GM23338 (cell line): ENCODE data around the gene PFDN4. TPM values are rescaled to one million over a fixed set of nuclear protein-coding genes. Genes with fewer than 3 reads are reported as not detected.

Experiments
- ATAC-seq: fragments of 200-7000 bp; cut with Tn5 transposase; 3 replicates; pipeline ENCODE4 v1.9.1; 2020
- DNase-seq: peaks from one replicate; pipeline ENCODE4 v3.0.0-alpha.2; 2015; ENCODE audit warnings: low spot score
- H2AFZ ChIP-seq: fragments of 200-600 bp; sonication (generic); 2 replicates; pipeline ENCODE4 v1.8.0; 2016; ENCODE audit warnings: antibody characterized with exemption, mild to moderate bottlenecking, moderate library complexity
- H3F3A ChIP-seq: fragments of 200-600 bp; sonication (generic); replicated peaks from 2 replicates; pipeline ENCODE4 v1.8.0; 2017; ENCODE audit warnings: antibody characterized with exemption, mixed run types, low read depth
- H3K27ac ChIP-seq: fragments of 200-600 bp; sonication (generic); 2 replicates; pipeline ENCODE4 v1.6.1; 2016; ENCODE audit warnings: low read depth
- H3K27me3 ChIP-seq: fragments of 200-600 bp; sonication (generic); 2 replicates; pipeline ENCODE4 v1.8.0; 2016; ENCODE audit warnings: mild to moderate bottlenecking, mixed run types, moderate library complexity; ENCODE audit not compliant: insufficient read depth
- H3K36me3 ChIP-seq: fragments of 200-600 bp; sonication (generic); 2 replicates; pipeline ENCODE4 v1.8.0; 2016; ENCODE audit warnings: mild to moderate bottlenecking; ENCODE audit not compliant: insufficient read depth
- H3K4me1 ChIP-seq: fragments of 200-600 bp; sonication (generic); 2 replicates; pipeline ENCODE4 v1.8.0; 2016; ENCODE audit warnings: mild to moderate bottlenecking, moderate library complexity; ENCODE audit not compliant: insufficient read depth
- H3K4me2 ChIP-seq: fragments of 200-600 bp; sonication (generic); 2 replicates; pipeline ENCODE4 v1.7.1; 2017; ENCODE audit warnings: mixed run types
- H3K4me3 ChIP-seq: fragments of 200-600 bp; sonication (generic); 2 replicates; pipeline ENCODE4 v1.6.1; 2016; ENCODE audit warnings: mixed run types
- H3K79me2 ChIP-seq: fragments of 200-600 bp; sonication (generic); replicated peaks from 2 replicates; pipeline ENCODE4 v1.8.0; 2017; ENCODE audit warnings: mild to moderate bottlenecking; ENCODE audit not compliant: insufficient read depth
- H3K9me2 ChIP-seq: fragments of 200-600 bp; sonication (generic); 2 replicates; pipeline ENCODE4 v1.8.0; 2017; ENCODE audit not compliant: insufficient read depth
- H4K20me1 ChIP-seq: fragments of 200-600 bp; sonication (generic); replicated peaks from 2 replicates; pipeline ENCODE4 v1.8.0; 2017; ENCODE audit warnings: mild to moderate bottlenecking; ENCODE audit not compliant: insufficient read depth
- H3K27ac Mint-ChIP-seq: 2 replicates; pipeline ENCODE4 v1.8.0; 2020; ENCODE audit warnings: inconsistent platforms, mild to moderate bottlenecking, moderate library complexity, mixed read lengths
- H3K27me3 Mint-ChIP-seq: 3 replicates; pipeline ENCODE4 v1.8.0; 2022; ENCODE audit warnings: low read depth, mild to moderate bottlenecking, moderate library complexity, mixed read lengths, inconsistent platforms; ENCODE audit not compliant: insufficient read depth, poor library complexity
- H3K36me3 Mint-ChIP-seq: 3 replicates; pipeline ENCODE4 v1.8.0; 2021; ENCODE audit warnings: low read depth, mild to moderate bottlenecking, inconsistent platforms, moderate library complexity, mixed read lengths
- H3K4me1 Mint-ChIP-seq: 3 replicates; pipeline ENCODE4 v1.8.0; 2020; ENCODE audit warnings: mild to moderate bottlenecking, inconsistent platforms, mixed read lengths
- H3K4me3 Mint-ChIP-seq: 3 replicates; pipeline ENCODE4 v1.8.0; 2021; ENCODE audit warnings: moderate library complexity, mild to moderate bottlenecking, inconsistent platforms, mixed read lengths
- H3K9me3 Mint-ChIP-seq: 3 replicates; pipeline ENCODE4 v1.8.0; 2020; ENCODE audit warnings: moderate library complexity, mild to moderate bottlenecking, inconsistent platforms, mixed read lengths
- CREB1 ChIP-seq: fragments of 250-450 bp; sonication (Bioruptor Pico); IDR thresholded peaks from 2 replicates; pipeline ENCODE4 v1.5.0; 2020; ENCODE audit warnings: low read depth, mild to moderate bottlenecking, moderate library complexity
- EZH2 ChIP-seq: fragments of 200-600 bp; sonication (generic); IDR thresholded peaks from one replicate; pipeline ENCODE4 v1.8.0; 2017; ENCODE audit warnings: antibody characterized with exemption, mild to moderate bottlenecking, low read depth; ENCODE audit not compliant: unreplicated experiment
- EZH2phosphoT487 ChIP-seq: fragments of 200-600 bp; sonication (generic); IDR thresholded peaks from one replicate; pipeline ENCODE4 v1.8.1; 2018; ENCODE audit warnings: antibody characterized with exemption; ENCODE audit not compliant: unreplicated experiment
- JUNB ChIP-seq: IDR thresholded peaks from one replicate; pipeline ENCODE4 v1.6.1; 2016; ENCODE audit warnings: antibody characterized with exemption; ENCODE audit not compliant: unreplicated experiment
- NANOG ChIP-seq: IDR thresholded peaks from 2 replicates; pipeline ENCODE4 v1.6.1; 2016; ENCODE audit warnings: antibody characterized with exemption, borderline replicate concordance
- POLR2AphosphoS5 ChIP-seq: IDR thresholded peaks from 2 replicates; pipeline ENCODE4 v1.6.1; 2016; ENCODE audit warnings: antibody characterized with exemption, low read depth
- STAT1 ChIP-seq: IDR thresholded peaks from one replicate; pipeline ENCODE4 v1.6.1; 2016; ENCODE audit warnings: antibody characterized with exemption; ENCODE audit not compliant: unreplicated experiment
- ZNF114 ChIP-seq: fragments of 250-450 bp; sonication (Bioruptor Pico); IDR thresholded peaks from 2 replicates; pipeline ENCODE4 v1.5.0; 2020; ENCODE audit warnings: mild to moderate bottlenecking, moderate library complexity
- ZNF331 ChIP-seq: fragments of 250-450 bp; sonication (Bioruptor Pico); IDR thresholded peaks from 2 replicates; pipeline ENCODE4 v1.5.0; 2020; ENCODE audit warnings: low read depth, mild to moderate bottlenecking, moderate library complexity
- polyA plus RNA-seq: library from polyadenylated mRNA; unstranded; fragments of >200 nt; fragmentation: Nextera tagmentation; extraction: Ambion mirVana; gene quantifications from 2 replicates; pipeline ENCODE4 v1.2.1, GENCODE V29; 2016
- total RNA-seq: library from RNA; depleted of rRNA; stranded (reverse); fragments of >200 nt; shearing (Covaris generic); gene quantifications from 2 replicates; pipeline ENCODE4 v1.2.3, GENCODE V29; 2014
- TF ChIP-seq, protein P1 (sequence below): IDR thresholded peaks from one replicate; pipeline ENCODE4 v1.6.1; 2018; ENCODE audit warnings: antibody characterized with exemption; ENCODE audit not compliant: unreplicated experiment
- TF ChIP-seq, protein P2 (sequence below): fragments of 250-450 bp; sonication (Bioruptor Pico); IDR thresholded peaks from 2 replicates; pipeline ENCODE4 v1.5.0; 2020; ENCODE audit warnings: mild to moderate bottlenecking, moderate library complexity
- TF ChIP-seq, protein P3 (sequence below): IDR thresholded peaks from 2 replicates; pipeline ENCODE4 v1.6.1; 2016; ENCODE audit warnings: antibody characterized with exemption
- TF ChIP-seq, protein P4 (sequence below), 2 experiments: fragments of 200-600 bp in 1 of 2; sonication (generic) in 1 of 2; conservative IDR thresholded peaks; 2 replicates each; pipeline versions ENCODE4 v1.5.1 to v1.6.1; 2016 to 2017; ENCODE audit warnings: antibody characterized with exemption in 2 of 2, low read depth in 2 of 2, mild to moderate bottlenecking in 2 of 2, moderate library complexity in 1 of 2

Gene PFDN4
- total and polyA plus RNA-seq, 2 experiments from 2014 or later: 105 to 477 TPM

DNA sequence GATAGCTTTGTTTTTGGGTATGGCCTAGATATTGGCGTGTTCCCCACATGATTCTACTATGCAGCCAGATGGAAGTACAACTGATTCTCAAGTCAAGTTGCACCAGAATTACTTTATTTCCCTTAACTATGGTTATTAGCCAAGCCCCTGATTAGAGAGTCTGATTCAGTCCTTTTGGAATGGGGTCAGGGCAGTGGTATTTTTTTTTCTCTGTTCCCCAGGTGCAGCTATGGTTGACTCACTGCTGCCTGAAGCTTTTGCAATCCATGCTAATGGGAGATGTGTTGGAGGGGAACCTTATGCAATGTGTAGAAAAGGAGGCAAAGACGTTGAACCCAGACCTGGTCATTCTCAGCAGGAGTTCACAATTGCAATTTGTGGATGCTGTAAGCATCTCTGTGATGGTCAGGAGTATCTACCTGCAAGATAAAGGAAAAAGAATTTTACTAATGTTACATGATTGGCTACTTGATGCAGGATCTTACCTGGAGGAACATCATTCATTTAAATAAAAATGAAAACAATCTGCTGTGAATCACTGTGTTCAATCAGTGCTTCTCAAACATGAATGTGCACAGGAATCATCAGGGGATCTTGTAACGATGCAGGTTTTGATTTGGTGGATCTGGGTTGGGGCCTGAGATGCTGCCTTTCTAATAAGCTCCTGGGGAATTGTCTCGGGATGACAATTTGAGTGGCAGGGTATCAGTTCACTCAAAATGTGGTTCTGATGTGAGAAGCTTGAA lies 49.4 kb downstream of the PFDN4 start:
- Histone ChIP-seq H4K20me1 (no peaks in the 10 kb centered on the region), H3K4me1 (peaks cover 4% of the 10 kb centered on the region; the same call in 1 of the 2 replicates), H3F3A (no peaks in the 10 kb centered on the region), H2AFZ (no peak overlapping the region), H3K4me2 (no peak overlapping the region), H3K27ac (no peak overlapping the region), H3K36me3 (no peaks in the 10 kb centered on the region), H3K4me3 (no peak overlapping the region), H3K9me2 (no peaks in the 10 kb centered on the region), H3K27me3 (no peaks in the 10 kb centered on the region), H3K79me2 (no peaks in the 10 kb centered on the region)
- H3K27ac Mint-ChIP-seq: peak overlapping the region; percentile 5; the same call in 1 of the 2 replicates
- no peaks in the 10 kb centered on the region for H3K27me3 Mint-ChIP-seq
- TF ChIP-seq ZNF331 (CRISPR knock-in tag): no peak
- no peak for TF ChIP-seq ZNF114 (CRISPR knock-in tag)
- TF ChIP-seq, protein P1, sequence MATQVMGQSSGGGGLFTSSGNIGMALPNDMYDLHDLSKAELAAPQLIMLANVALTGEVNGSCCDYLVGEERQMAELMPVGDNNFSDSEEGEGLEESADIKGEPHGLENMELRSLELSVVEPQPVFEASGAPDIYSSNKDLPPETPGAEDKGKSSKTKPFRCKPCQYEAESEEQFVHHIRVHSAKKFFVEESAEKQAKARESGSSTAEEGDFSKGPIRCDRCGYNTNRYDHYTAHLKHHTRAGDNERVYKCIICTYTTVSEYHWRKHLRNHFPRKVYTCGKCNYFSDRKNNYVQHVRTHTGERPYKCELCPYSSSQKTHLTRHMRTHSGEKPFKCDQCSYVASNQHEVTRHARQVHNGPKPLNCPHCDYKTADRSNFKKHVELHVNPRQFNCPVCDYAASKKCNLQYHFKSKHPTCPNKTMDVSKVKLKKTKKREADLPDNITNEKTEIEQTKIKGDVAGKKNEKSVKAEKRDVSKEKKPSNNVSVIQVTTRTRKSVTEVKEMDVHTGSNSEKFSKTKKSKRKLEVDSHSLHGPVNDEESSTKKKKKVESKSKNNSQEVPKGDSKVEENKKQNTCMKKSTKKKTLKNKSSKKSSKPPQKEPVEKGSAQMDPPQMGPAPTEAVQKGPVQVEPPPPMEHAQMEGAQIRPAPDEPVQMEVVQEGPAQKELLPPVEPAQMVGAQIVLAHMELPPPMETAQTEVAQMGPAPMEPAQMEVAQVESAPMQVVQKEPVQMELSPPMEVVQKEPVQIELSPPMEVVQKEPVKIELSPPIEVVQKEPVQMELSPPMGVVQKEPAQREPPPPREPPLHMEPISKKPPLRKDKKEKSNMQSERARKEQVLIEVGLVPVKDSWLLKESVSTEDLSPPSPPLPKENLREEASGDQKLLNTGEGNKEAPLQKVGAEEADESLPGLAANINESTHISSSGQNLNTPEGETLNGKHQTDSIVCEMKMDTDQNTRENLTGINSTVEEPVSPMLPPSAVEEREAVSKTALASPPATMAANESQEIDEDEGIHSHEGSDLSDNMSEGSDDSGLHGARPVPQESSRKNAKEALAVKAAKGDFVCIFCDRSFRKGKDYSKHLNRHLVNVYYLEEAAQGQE: no peak
- TF ChIP-seq NANOG: no peak
- TF ChIP-seq STAT1: no peak
- no peak for TF ChIP-seq JUNB
- TF ChIP-seq, protein P2, sequence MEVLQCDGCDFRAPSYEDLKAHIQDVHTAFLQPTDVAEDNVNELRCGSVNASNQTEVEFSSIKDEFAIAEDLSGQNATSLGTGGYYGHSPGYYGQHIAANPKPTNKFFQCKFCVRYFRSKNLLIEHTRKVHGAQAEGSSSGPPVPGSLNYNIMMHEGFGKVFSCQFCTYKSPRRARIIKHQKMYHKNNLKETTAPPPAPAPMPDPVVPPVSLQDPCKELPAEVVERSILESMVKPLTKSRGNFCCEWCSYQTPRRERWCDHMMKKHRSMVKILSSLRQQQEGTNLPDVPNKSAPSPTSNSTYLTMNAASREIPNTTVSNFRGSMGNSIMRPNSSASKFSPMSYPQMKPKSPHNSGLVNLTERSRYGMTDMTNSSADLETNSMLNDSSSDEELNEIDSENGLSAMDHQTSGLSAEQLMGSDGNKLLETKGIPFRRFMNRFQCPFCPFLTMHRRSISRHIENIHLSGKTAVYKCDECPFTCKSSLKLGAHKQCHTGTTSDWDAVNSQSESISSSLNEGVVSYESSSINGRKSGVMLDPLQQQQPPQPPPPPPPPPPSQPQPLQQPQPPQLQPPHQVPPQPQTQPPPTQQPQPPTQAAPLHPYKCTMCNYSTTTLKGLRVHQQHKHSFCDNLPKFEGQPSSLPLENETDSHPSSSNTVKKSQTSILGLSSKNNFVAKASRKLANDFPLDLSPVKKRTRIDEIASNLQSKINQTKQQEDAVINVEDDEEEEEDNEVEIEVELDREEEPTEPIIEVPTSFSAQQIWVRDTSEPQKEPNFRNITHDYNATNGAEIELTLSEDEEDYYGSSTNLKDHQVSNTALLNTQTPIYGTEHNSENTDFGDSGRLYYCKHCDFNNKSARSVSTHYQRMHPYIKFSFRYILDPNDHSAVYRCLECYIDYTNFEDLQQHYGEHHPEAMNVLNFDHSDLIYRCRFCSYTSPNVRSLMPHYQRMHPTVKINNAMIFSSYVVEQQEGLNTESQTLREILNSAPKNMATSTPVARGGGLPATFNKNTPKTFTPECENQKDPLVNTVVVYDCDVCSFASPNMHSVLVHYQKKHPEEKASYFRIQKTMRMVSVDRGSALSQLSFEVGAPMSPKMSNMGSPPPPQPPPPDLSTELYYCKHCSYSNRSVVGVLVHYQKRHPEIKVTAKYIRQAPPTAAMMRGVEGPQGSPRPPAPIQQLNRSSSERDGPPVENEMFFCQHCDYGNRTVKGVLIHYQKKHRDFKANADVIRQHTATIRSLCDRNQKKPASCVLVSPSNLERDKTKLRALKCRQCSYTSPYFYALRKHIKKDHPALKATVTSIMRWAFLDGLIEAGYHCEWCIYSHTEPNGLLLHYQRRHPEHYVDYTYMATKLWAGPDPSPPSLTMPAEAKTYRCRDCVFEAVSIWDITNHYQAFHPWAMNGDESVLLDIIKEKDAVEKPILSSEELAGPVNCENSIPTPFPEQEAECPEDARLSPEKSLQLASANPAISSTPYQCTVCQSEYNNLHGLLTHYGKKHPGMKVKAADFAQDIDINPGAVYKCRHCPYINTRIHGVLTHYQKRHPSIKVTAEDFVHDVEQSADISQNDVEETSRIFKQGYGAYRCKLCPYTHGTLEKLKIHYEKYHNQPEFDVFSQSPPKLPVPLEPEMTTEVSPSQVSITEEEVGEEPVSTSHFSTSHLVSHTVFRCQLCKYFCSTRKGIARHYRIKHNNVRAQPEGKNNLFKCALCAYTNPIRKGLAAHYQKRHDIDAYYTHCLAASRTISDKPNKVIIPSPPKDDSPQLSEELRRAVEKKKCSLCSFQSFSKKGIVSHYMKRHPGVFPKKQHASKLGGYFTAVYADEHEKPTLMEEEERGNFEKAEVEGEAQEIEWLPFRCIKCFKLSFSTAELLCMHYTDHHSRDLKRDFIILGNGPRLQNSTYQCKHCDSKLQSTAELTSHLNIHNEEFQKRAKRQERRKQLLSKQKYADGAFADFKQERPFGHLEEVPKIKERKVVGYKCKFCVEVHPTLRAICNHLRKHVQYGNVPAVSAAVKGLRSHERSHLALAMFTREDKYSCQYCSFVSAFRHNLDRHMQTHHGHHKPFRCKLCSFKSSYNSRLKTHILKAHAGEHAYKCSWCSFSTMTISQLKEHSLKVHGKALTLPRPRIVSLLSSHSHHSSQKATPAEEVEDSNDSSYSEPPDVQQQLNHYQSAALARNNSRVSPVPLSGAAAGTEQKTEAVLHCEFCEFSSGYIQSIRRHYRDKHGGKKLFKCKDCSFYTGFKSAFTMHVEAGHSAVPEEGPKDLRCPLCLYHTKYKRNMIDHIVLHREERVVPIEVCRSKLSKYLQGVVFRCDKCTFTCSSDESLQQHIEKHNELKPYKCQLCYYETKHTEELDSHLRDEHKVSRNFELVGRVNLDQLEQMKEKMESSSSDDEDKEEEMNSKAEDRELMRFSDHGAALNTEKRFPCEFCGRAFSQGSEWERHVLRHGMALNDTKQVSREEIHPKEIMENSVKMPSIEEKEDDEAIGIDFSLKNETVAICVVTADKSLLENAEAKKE (CRISPR knock-in tag): no peak
- no peak for TF ChIP-seq EZH2
- no peak for TF ChIP-seq POLR2AphosphoS5
- TF ChIP-seq, protein P3, sequence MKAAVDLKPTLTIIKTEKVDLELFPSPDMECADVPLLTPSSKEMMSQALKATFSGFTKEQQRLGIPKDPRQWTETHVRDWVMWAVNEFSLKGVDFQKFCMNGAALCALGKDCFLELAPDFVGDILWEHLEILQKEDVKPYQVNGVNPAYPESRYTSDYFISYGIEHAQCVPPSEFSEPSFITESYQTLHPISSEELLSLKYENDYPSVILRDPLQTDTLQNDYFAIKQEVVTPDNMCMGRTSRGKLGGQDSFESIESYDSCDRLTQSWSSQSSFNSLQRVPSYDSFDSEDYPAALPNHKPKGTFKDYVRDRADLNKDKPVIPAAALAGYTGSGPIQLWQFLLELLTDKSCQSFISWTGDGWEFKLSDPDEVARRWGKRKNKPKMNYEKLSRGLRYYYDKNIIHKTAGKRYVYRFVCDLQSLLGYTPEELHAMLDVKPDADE: no peak
- TF ChIP-seq CREB1 (CRISPR knock-in tag): no peak
- TF ChIP-seq, protein P4, sequence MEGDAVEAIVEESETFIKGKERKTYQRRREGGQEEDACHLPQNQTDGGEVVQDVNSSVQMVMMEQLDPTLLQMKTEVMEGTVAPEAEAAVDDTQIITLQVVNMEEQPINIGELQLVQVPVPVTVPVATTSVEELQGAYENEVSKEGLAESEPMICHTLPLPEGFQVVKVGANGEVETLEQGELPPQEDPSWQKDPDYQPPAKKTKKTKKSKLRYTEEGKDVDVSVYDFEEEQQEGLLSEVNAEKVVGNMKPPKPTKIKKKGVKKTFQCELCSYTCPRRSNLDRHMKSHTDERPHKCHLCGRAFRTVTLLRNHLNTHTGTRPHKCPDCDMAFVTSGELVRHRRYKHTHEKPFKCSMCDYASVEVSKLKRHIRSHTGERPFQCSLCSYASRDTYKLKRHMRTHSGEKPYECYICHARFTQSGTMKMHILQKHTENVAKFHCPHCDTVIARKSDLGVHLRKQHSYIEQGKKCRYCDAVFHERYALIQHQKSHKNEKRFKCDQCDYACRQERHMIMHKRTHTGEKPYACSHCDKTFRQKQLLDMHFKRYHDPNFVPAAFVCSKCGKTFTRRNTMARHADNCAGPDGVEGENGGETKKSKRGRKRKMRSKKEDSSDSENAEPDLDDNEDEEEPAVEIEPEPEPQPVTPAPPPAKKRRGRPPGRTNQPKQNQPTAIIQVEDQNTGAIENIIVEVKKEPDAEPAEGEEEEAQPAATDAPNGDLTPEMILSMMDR (conservative IDR thresholded peaks at IDR 0.05; ENCODE audit: low read depth in 2 of 2): no peak
- no peak for TF ChIP-seq EZH2phosphoT487
- no peaks in the 10 kb centered on the region; the same call in 2 of the 3 replicates for H3K9me3 Mint-ChIP-seq
- DNase-seq (no peak), ATAC-seq (no peak)
- H3K4me3 Mint-ChIP-seq: no peak overlapping the region
- H3K36me3 Mint-ChIP-seq: no peaks in the 10 kb centered on the region
- peaks cover 11% of the 10 kb centered on the region for H3K4me1 Mint-ChIP-seq
